Activated CD4-positive, alpha-beta T cell treated with anti-CD3 and anti-CD28 coated beads, Interleukin-2, Interleukin-4, amounts not matched to agents 100 ng/mL and 50 ng/mL, durations not matched to agents 16 hours and 8 hours (primary cell): ENCODE data around the gene LRRFIP2.
"Not testable (repeated sequence)": the region's sequence is repeated elsewhere in the genome, so short reads cannot be mapped to it uniquely, and the experiment has no call there.

Experiments used
- DNase-seq: peaks from one replicate; pipeline ENCODE4 v3.0.0-alpha.2; 2020; ENCODE audit warnings: low spot score

LRRFIP2 gene

GRCh38 chr3:37144806-37145205 is 29.6 kb downstream of the LRRFIP2 start:
- DNase-seq, result no peak

GRCh38 chr3:37143821-37144220 is 30.6 kb downstream of the LRRFIP2 start:
- DNase-seq, result no peak

- no peak for DNase-seq
Measured at GRCh38 chr3:37141676-37142075, 32.7 kb downstream of the LRRFIP2 start.

- DNase-seq, result no peak
Measured at GRCh38 chr3:37140899-37141541, 33.4 kb downstream of the LRRFIP2 start.

- peak; percentile 67 for DNase-seq
Measured at GRCh38 chr3:37139567-37140052, 34.8 kb downstream of the LRRFIP2 start.

- DNase-seq, result no peak
Measured at GRCh38 chr3:37138816-37139215, 35.6 kb downstream of the LRRFIP2 start.

- no peak for DNase-seq
Measured at GRCh38 chr3:37137516-37137915, 36.9 kb downstream of the LRRFIP2 start.

GRCh38 chr3:37136067-37136466 is 38.3 kb downstream of the LRRFIP2 start:
- no peak for DNase-seq

- no peak for DNase-seq
Measured at GRCh38 chr3:37135561-37135960, 38.8 kb downstream of the LRRFIP2 start.

GRCh38 chr3:37132334-37132733 is 42.0 kb downstream of the LRRFIP2 start:
- no peak for DNase-seq

- DNase-seq, result no peak
Measured at GRCh38 chr3:37131860-37132144, 42.6 kb downstream of the LRRFIP2 start.

- DNase-seq, result no peak
Measured at GRCh38 chr3:37130984-37131859, 43.2 kb downstream of the LRRFIP2 start.

- DNase-seq, result no peak
Measured at GRCh38 chr3:37130448-37130847, 43.9 kb downstream of the LRRFIP2 start.

- DNase-seq, result peak; percentile 62
Measured at GRCh38 chr3:37129871-37130270, 44.5 kb downstream of the LRRFIP2 start.

- no peak for DNase-seq
Measured at GRCh38 chr3:37127340-37127739, 47.0 kb downstream of the LRRFIP2 start.

GRCh38 chr3:37126856-37127255 is 47.5 kb downstream of the LRRFIP2 start:
- no peak for DNase-seq

- no peak for DNase-seq
Measured at GRCh38 chr3:37125195-37126073, 48.9 kb downstream of the LRRFIP2 start.

- no peak for DNase-seq
Measured at GRCh38 chr3:37124435-37124834, 49.9 kb downstream of the LRRFIP2 start.

GRCh38 chr3:37123292-37123691 is 51.1 kb downstream of the LRRFIP2 start:
- DNase-seq, result no peak

- not testable (repeated sequence) for DNase-seq
Measured at GRCh38 chr3:37122069-37122468, 52.3 kb downstream of the LRRFIP2 start.

- no peak for DNase-seq
Measured at GRCh38 chr3:37118163-37118562, 56.2 kb downstream of the LRRFIP2 start.

- DNase-seq, result no peak
Measured at GRCh38 chr3:37117548-37117947, 56.8 kb downstream of the LRRFIP2 start.

- no peak for DNase-seq
Measured at GRCh38 chr3:37116998-37117397, 57.4 kb downstream of the LRRFIP2 start.
